GM21423 (cell line): ENCODE data around the gene YWHAE.
"Not testable (repeated sequence)": the region's sequence is repeated elsewhere in the genome, so short reads cannot be mapped to it uniquely, and the experiment has no call there.

ENCODE experiments used
- ATAC-seq: cut with Tn5 transposase; IDR thresholded peaks from one replicate; pipeline ENCODE4 v1.9.1; 2021; ENCODE audit warnings: mild to moderate bottlenecking, moderate library complexity; ENCODE audit not compliant: unreplicated experiment

YWHAE gene

GRCh38 chr17:1375615-1376014 is 24.4 kb downstream of the YWHAE start:
- no peak for ATAC-seq

GRCh38 chr17:1374431-1375177 is 25.4 kb downstream of the YWHAE start:
- ATAC-seq, result no peak

DNA sequence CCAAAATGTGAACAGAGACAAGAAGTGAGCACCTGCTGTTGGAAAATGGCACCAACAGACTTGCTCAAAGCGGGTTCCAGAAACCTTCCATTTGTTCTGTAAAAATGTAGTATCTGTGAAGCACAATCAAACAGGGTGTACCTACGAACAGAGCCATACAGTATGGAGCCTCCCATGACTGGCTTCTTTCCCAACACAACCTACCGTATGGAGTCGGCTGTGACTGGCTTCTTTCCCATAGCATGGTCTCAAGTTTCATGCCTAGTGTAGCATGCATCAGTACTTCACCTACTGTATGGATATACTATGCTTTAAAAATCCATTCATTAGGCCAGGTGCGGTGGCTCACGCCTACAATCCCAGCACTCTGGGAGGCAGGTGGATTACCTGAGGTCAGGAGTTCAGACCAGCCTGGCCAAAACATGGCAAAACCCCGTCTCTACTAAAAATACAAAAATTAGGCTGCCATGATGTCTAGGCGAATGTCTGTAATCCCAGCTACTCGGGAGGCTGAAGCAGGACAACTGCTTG is 26.2 kb downstream of the YWHAE start:
- no peak for ATAC-seq

GRCh38 chr17:1372618-1373017 is 27.4 kb downstream of the YWHAE start:
- no peak for ATAC-seq

- no peak for ATAC-seq
Measured at GRCh38 chr17:1371893-1372590, 28.0 kb downstream of the YWHAE start.

DNA sequence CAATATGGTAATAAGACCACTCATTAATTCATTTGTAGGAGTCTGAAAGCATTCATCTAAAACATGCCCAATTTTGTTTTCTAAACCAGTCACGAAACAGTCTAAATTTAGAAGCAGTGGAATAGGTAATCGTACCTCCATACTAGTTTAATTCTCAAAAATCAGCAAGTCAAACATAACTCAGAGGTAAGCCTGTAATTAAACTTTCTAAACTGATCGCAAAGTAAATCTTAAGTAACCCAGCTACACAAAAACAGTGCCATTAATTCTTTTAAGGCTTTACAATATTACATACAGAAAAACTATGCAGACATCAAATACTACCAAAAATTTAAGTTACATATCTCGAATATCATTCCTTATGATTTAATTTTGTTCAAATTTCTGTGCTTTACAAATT is 31.4 kb downstream of the YWHAE start:
- ATAC-seq, result no peak

- ATAC-seq, result no peak
Measured at GRCh38 chr17:1367351-1367745, 32.7 kb downstream of the YWHAE start.

GRCh38 chr17:1366234-1366633 is 33.8 kb downstream of the YWHAE start:
- ATAC-seq, result no peak

- no peak for ATAC-seq
Measured at GRCh38 chr17:1365445-1366039, 34.5 kb downstream of the YWHAE start.

DNA sequence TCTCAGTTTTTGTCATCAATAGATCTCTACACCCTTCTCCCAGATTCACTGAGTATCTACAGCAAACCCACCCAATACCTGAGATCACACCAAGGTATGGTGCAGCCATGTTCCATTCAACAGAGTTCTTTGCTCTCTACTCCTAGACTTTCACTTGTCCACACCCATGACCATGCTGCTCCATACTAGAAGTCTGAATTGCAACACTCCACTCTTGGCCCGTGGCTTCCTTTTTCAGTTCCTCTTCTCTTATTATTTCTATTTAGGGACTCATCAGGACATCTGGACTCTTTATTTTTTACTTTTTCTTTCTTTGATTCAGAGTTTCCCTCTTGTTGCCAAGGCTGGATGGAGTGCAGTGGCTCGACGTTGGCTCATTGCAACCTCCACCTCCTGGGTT is 37.1 kb downstream of the YWHAE start:
- ATAC-seq, result peak; percentile 65

DNA sequence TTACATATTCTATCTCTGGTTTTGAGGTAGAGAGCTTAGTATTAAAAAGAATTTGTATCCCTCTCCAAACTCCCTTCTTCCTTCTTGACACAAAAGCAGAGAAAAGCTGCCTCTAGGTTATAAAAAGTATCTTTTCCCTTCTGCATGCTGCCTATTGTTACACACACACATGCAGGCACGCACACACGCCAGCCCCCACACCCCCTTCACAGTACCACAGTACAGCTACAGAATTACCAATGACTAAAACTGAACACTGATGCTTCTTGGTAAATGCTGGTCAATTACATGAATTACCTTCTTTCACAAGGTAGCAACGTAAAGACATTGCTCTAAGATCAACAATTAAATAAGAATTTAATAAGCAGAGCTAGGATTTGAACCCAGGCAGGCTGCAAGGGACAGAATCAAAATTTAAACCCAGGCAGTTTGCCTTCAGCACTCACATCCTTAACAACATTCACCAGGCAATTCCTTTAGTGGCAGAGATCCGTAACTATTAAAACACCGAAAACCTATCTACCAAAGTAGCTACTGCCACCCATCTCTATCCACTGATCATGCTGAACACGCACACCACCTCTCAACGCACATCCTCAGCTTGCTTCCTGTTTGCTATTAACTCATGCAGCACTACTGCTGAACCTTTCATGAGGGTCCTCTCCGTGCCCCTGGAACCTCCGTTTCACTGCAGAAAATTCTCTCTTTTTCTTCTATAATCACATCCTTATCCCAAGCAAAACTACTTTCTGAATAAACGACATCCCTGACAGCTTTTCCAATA is 37.8 kb downstream of the YWHAE start:
- no peak for ATAC-seq

- no peak for ATAC-seq
Measured at GRCh38 chr17:1360975-1361374, 39.0 kb downstream of the YWHAE start.

DNA sequence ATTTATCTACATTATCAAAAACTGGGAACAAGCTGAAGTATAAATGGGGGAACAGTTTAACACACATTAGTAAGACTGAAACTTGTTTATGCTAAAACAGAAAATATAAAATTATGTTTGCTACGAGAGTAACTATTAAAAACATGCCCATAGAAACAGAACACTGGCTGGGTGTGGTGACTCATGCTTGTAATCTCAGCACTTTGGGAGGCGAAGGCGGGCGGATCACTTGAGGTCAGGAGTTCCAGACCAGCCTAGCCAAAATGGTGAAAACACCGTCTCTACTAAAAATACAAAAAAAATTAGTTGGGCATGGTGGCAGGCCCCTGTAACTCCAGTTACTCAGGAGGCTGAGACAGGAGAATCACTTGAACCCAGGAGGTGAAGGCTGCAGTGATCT is 39.7 kb downstream of the YWHAE start:
- not testable (repeated sequence) for ATAC-seq

- ATAC-seq, result no peak
Measured at GRCh38 chr17:1354030-1354429, 46.0 kb downstream of the YWHAE start.

- not testable (repeated sequence) for ATAC-seq
Measured at GRCh38 chr17:1352530-1352929, 47.5 kb downstream of the YWHAE start.

- no peak for ATAC-seq
Measured at GRCh38 chr17:1351971-1352370, 48.1 kb downstream of the YWHAE start.

DNA sequence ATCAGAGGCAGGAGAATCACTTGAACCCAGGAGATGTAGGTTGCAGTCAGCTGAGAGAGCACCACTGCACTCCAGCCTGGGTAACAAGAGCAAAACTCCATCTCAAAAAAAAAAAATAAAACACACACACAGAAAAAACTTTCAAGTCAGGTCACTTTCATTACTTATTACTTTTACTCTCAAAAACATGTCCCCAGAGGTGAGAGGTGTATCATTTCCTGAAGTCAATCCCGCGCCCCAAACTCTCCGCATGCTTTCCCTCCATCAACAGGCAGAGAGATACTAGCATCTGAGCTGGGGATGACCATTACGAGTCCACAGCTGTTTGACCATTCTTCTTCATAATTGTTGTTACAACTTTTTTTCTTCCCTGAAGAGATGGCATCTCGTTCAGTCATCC is 48.7 kb downstream of the YWHAE start:
- ATAC-seq, result no peak

GRCh38 chr17:1347589-1348323 is 52.3 kb downstream of the YWHAE start:
- ATAC-seq, result no peak

- ATAC-seq, result no peak
Measured at GRCh38 chr17:1344521-1344920, 55.5 kb downstream of the YWHAE start.

DNA sequence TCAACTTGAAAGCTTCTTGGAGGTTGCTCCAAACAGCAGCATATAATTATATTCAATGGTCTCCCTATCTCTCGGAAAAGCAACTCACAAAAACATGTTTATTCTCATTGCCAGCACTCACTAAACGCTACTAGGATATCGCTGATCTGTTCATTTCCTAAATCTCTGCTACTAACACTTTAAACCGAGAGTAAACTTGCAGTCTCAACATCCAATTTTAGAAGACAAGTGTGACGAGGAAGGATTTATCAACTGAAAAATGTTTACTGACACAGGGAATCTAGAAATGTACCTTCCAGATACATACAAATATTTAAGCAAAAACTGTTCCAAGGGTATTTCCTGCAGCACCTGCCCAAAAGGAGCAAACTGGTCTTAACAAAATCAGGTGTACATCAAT is 56.5 kb downstream of the YWHAE start:
- ATAC-seq, result no peak
